GM12872 (cell line): ENCODE measurements around the gene C1QTNF4.

ENCODE experiments used
- CTCF ChIP-seq: IDR thresholded peaks from 3 replicates; pipeline ENCODE4 v1.5.1; 2011; ENCODE audit warnings: low read depth, mild to moderate bottlenecking, low read length, moderate library complexity; ENCODE audit not compliant: insufficient read depth

The C1QTNF4 gene

DNA sequence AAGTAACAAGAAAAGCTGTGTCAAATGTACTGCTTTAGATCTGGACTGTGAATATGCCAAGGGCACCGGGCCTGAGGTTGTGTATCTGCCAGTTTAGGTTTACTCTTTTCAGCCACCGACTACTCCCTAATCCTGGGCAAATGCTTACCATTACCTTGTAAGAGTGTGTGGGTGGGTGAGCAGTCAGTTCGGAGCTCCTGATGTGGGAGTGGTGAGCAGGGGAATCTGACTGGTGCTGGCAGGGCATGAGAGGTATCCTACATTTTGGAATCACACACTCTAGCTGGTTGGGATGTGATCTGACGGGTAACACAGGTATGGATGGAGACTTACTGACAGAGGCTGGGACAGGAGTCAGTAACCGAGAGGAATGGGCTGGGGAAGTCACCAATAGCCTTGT, 10.4 kb downstream of the C1QTNF4 start:
- no peak for TF ChIP-seq CTCF

DNA sequence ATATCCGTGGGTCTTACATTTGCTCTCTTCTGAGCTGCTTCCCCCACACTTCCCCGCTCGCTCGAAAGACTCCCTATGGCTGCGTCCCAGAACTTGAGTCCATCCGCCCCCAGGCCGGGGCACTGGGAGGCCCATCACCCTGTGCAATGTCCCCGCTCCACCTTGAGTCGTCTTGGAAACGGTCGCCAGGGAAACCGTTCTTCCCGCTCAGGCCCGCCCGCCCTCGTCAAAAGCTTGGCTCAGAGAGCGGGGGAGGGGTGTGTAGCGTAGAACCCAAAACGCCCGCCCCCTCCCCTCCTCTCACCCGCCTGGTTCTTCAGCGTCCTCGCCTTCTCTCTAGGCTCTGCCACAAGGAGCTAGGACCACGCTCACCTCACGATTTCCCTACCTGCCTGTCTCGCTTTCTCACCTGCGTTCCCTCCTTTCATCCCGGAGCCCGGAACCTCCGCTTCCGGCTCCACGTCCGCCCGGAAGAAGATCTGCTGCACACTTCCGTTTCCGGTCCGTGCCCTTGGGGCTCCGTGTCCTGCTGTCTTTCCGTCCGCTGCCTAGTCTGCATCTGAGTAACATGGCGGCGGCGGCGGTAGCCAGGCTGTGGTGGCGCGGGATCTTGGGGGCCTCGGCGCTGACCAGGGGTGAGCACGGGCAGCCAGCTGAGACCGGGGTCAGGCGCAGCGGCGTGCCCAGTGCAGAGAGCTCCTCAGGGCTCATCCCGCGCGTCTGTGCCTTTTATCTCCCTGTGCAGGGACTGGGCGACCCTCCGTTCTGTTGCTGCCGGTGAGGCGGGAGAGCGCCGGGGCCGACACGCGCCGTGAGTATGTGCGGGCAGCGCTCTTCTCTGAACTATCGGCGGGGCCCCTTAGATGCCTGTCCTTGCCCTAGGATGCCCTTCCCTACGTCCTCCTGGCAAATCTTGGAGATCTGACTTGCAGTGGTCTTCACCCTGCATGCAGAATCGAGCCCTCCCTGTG, 15.4 kb downstream of the C1QTNF4 start, which contains the start of the genes KBTBD4 and NDUFS3:
KBTBD4 (minus strand) TSS at position 447 of the 971 bp plus-strand sequence; CDS start at position 428, 19 bp downstream.
NDUFS3 (plus strand) TSS at position 551 of the 971 bp plus-strand sequence; CDS start at position 569, 18 bp downstream.
- TF ChIP-seq CTCF, result no peak

GRCh38 chr11:47577460-47578041, 16.7 kb downstream of the C1QTNF4 start:
- no peak for TF ChIP-seq CTCF

- no peak for TF ChIP-seq CTCF
Measured at GRCh38 chr11:47573321-47573720, 20.9 kb downstream of the C1QTNF4 start.

DNA sequence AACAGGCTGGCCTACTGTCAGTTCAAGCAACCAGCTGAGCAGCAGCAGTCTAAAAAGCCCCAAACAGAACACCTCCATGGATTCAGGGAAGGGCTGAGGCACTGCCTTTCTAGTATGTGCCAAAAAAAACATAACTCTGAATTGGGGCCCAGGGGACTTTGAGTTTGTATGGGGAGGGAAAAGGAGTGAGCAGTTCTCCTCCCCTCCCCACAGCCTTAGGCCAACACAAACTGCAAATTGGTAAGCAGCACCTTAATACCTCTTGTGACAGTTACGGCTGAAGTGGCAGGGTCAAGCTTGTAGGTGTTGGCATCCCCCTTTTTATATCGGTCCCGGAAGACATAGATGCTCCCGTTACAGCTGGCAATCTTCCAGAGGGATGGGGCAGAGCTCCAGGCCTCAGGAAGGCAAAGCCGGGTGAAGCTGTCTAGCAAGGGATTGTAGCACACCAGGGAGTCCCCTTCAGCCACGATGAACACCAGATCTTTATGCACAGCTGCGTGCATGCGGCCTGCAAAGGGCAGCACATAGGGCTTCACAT, 21.4 kb downstream of the C1QTNF4 start:
- no peak for TF ChIP-seq CTCF

- no peak for TF ChIP-seq CTCF
Measured at GRCh38 chr11:47571895-47572294, 22.3 kb downstream of the C1QTNF4 start.

DNA sequence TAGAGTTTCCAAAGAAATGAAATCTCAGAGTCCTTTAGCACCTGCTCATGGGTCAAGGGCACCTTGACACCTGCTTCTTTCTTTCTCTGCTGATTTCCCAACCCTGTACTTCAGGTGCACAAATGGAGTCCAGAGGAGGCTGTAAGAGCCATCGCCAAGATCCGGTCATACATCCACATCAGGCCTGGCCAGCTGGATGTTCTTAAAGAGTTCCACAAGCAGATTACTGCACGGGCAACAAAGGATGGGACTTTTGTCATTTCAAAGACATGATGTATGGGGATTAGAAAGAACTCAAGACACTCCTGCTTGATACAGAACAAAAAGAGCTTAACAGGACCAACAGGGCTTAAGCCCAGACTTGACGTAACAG, 22.9 kb downstream of the C1QTNF4 start:
- TF ChIP-seq CTCF, result no peak
